Glutamatergic neuron (in vitro differentiated cells): ENCODE results near the gene SLC1A4. TPM values are rescaled to one million over a fixed set of nuclear protein-coding genes. Genes with fewer than 3 reads are reported as not detected.
A peak's percentile ranks its signal among the peaks of the same experiment; 100 is the strongest.

Source experiments
- DNase-seq: peaks from one replicate; pipeline ENCODE4 v3.0.0; 2022
- H3K27ac Mint-ChIP-seq: one replicate; pipeline ENCODE4 v1.8.0; 2020; ENCODE audit warnings: mild to moderate bottlenecking, mixed read lengths, inconsistent platforms; ENCODE audit not compliant: unreplicated experiment
- H3K27me3 Mint-ChIP-seq: one replicate; pipeline ENCODE4 v1.8.0; 2020; ENCODE audit warnings: mild to moderate bottlenecking, moderate library complexity, mixed read lengths, inconsistent platforms; ENCODE audit not compliant: unreplicated experiment
- H3K36me3 Mint-ChIP-seq: one replicate; pipeline ENCODE4 v1.8.0; 2020; ENCODE audit warnings: mild to moderate bottlenecking, mixed read lengths, inconsistent platforms; ENCODE audit not compliant: unreplicated experiment
- H3K4me1 Mint-ChIP-seq: one replicate; pipeline ENCODE4 v1.8.0; 2020; ENCODE audit warnings: mild to moderate bottlenecking, low read depth, mixed read lengths, inconsistent platforms; ENCODE audit not compliant: unreplicated experiment
- H3K4me3 Mint-ChIP-seq: one replicate; pipeline ENCODE4 v1.8.0; 2020; ENCODE audit warnings: mild to moderate bottlenecking, mixed read lengths, inconsistent platforms; ENCODE audit not compliant: unreplicated experiment
- H3K9me3 Mint-ChIP-seq: one replicate; pipeline ENCODE4 v1.8.0; 2020; ENCODE audit warnings: mild to moderate bottlenecking, moderate library complexity, mixed read lengths, inconsistent platforms; ENCODE audit not compliant: unreplicated experiment
- CTCF ChIP-seq: fragments of 200-600 bp; sonication (generic); IDR thresholded peaks from one replicate; pipeline ENCODE4 v1.5.0; 2021; ENCODE audit not compliant: partially characterized antibody, unreplicated experiment
- long read RNA-seq: library from polyadenylated mRNA; unstranded; transcript quantifications from one replicate; pipeline ENCODE4 v2.0.0, GENCODE V29; 2020; ENCODE audit not compliant: unreplicated experiment
- total RNA-seq: library from RNA; stranded (reverse); fragmentation: NEBNext Ultra II Directional; extraction: Animal tissue kit (Norgen Biotek cat#: 25700); gene quantifications from one replicate; pipeline ENCODE4 v1.2.1, GENCODE V29; 2021; ENCODE audit not compliant: unreplicated experiment

The SLC1A4 gene
- 27.9 TPM for total RNA-seq
- long read RNA-seq, full-length matches to known transcripts: 2 of 4 reads
- long read RNA-seq, partial matches to known transcripts: 1 of 4 reads
- long read RNA-seq, other reads (novel, unspliced or antisense): 1 of 4 reads

- peak within 1 kb of the TSS; percentile 93 for H3K4me3 Mint-ChIP-seq
- peaks cover 12% of the 10 kb centered on the region for H3K27me3 Mint-ChIP-seq
- peak within 1 kb of the TSS; percentile 97 for H3K27ac Mint-ChIP-seq
- DNase-seq: peak; percentile 94
- peaks cover 10% of the 10 kb centered on the region for H3K9me3 Mint-ChIP-seq
- TF ChIP-seq CTCF: no peak
- no peaks in the 10 kb centered on the region for H3K36me3 Mint-ChIP-seq
- H3K4me1 Mint-ChIP-seq: peaks cover 8% of the 10 kb centered on the region
These were observed at the start of gene SLC1A4 for GRCh38 chr2:64989126-64989981. Gene SLC1A4 (plus strand): TSS chr2:64989399. CDS start chr2:64989644, 245 bp downstream.

- peaks cover 2% of the 10 kb centered on the region for H3K27me3 Mint-ChIP-seq
- H3K27ac Mint-ChIP-seq: no peak overlapping the region
- TF ChIP-seq CTCF: no peak
- no peaks in the 10 kb centered on the region for H3K36me3 Mint-ChIP-seq
- DNase-seq: no peak
- no peaks in the 10 kb centered on the region for H3K4me1 Mint-ChIP-seq
- H3K4me3 Mint-ChIP-seq: no peak overlapping the region
- no peaks in the 10 kb centered on the region for H3K9me3 Mint-ChIP-seq
These were observed 48.1 kb upstream of the SLC1A4 start for GRCh38 chr2:64941143-64941542.

- peaks cover 2% of the 10 kb centered on the region for H3K27me3 Mint-ChIP-seq
- H3K27ac Mint-ChIP-seq: no peak overlapping the region
- no peak overlapping the region for H3K4me3 Mint-ChIP-seq
- TF ChIP-seq CTCF: no peak
- H3K9me3 Mint-ChIP-seq: no peaks in the 10 kb centered on the region
- no peaks in the 10 kb centered on the region for H3K4me1 Mint-ChIP-seq
- H3K36me3 Mint-ChIP-seq: no peaks in the 10 kb centered on the region
- no peak for DNase-seq
These were observed 47.4 kb upstream of the SLC1A4 start for GRCh38 chr2:64941801-64942200.

- DNase-seq: no peak
- no peaks in the 10 kb centered on the region for H3K36me3 Mint-ChIP-seq
These were observed 46.5 kb upstream of the SLC1A4 start for GRCh38 chr2:64942693-64943092.

More at GRCh38 chr2:64942693-64943092, 46.5 kb upstream of the SLC1A4 start:
- no peak for TF ChIP-seq CTCF
- Mint-ChIP-seq H3K27me3 (peaks cover 2% of the 10 kb centered on the region), H3K9me3 (no peaks in the 10 kb centered on the region), H3K4me1 (no peaks in the 10 kb centered on the region), H3K4me3 (no peak overlapping the region), H3K27ac (no peak overlapping the region)
